ENCODE measurements around the gene HSPA4. TPM values are rescaled to one million over a fixed set of nuclear protein-coding genes. Genes with fewer than 3 reads are reported as not detected.

Gene HSPA4
- total and polyA plus RNA-seq, 2 of the 13 experiments (the other 11 are each of a cell fraction or from before 2014, with no cell fraction given) = 36.6 to 231 TPM

- TF ChIP-seq ZNF790 (CRISPR knock-in tag; IDR thresholded peaks at IDR 0.05; ENCODE audit: borderline replicate concordance) (peak; percentile 53; the same call in 1 of the 2 replicates), ZBTB14 (CRISPR knock-in tag; IDR thresholded peaks at IDR 0.05) (no peak), TBX2 (CRISPR knock-in tag; IDR thresholded peaks at IDR 0.05; ENCODE audit: borderline replicate concordance) (peak; percentile 83), HBP1 (CRISPR knock-in tag; IDR thresholded peaks at IDR 0.05; ENCODE audit: low read depth) (peak; percentile 64), CREB1 (IDR thresholded peaks at IDR 0.05) (peak; percentile 94), CREB1 (CRISPR knock-in tag; IDR thresholded peaks at IDR 0.05) (peak; percentile 96), ATF5 (CRISPR knock-in tag; IDR thresholded peaks at IDR 0.05; ENCODE audit: low read depth) (no peak), ARNT2 (CRISPR knock-in tag; IDR thresholded peaks at IDR 0.05; ENCODE audit: low read depth) (peak; percentile 34; the same call in 1 of the 2 replicates), ZNF510 (CRISPR knock-in tag; IDR thresholded peaks at IDR 0.05; ENCODE audit: low read depth) (no peak), CTCF (CRISPR knock-in tag; IDR thresholded peaks at IDR 0.05) (0 out of 2 replicates have a peak, but pooled peaks have one; percentile 13), HNRNPK (IDR thresholded peaks at IDR 0.05; ENCODE audit: low read depth, low read length, poor library complexity, severe bottlenecking) (no peak), ZNF224 (CRISPR knock-in tag; IDR thresholded peaks at IDR 0.05) (0 out of 2 replicates have a peak, but pooled peaks have one; percentile 48), PLRG1 (conservative IDR thresholded peaks at IDR 0.05) (no peak), HMGXB4 (CRISPR knock-in tag; IDR thresholded peaks at IDR 0.05; ENCODE audit: borderline replicate concordance in 1 of 2, low read depth in 1 of 2) (peak; percentile 71 to 79), SNAPC4 (CRISPR knock-in tag; IDR thresholded peaks at IDR 0.05) (peak; percentile 66; the same call in 1 of the 2 replicates)
Observed at GRCh38 chr5:133051542-133052316, at the start of gene HSPA4 (continued).
